K562 (cell line): ENCODE data around the gene FBXO10. TPM values are rescaled to one million over a fixed set of nuclear protein-coding genes. Genes with fewer than 3 reads are reported as not detected.

ENCODE experiments used
- HCFC1 ChIP-seq: IDR thresholded peaks from 2 replicates; pipeline ENCODE4 v1.6.1; 2012; ENCODE audit warnings: low read depth, low read length, improper control_type of control experiment
- NELFE ChIP-seq: IDR thresholded peaks from 2 replicates; pipeline ENCODE4 v1.6.1; 2011; ENCODE audit warnings: mild to moderate bottlenecking; ENCODE audit not compliant: insufficient read depth, insufficient read length
- NR2C2 ChIP-seq, 2 experiments: fragments of 200-800 bp in 1 of 2; sonication (Bioruptor generic) in 1 of 2; sonication (generic) in 1 of 2; formaldehyde crosslinking in 1 of 2; IDR thresholded peaks; 2 replicates each; pipeline versions ENCODE4 v1.6.1 to v1.8.0; 2016 to 2022; ENCODE audit warnings: mild to moderate bottlenecking in 1 of 2, missing compliant biosample characterization in 1 of 2, missing genetic modification characterization in 1 of 2, missing genetic modification reagents in 1 of 2
- PHTF2 ChIP-seq: fragments of 250-450 bp; sonication (Bioruptor Pico); IDR thresholded peaks from 2 replicates; pipeline ENCODE4 v1.5.0; 2021; ENCODE audit warnings: mild to moderate bottlenecking
- POLR3G ChIP-seq: IDR thresholded peaks from 2 replicates; pipeline ENCODE4 v1.6.1; 2011; ENCODE audit not compliant: insufficient read length, insufficient replicate concordance; ENCODE audit errors: extremely low read depth
- RAD21 ChIP-seq, 2 experiments: fragments of 250-450 bp in 1 of 2; fragments of 450-650 bp in 1 of 2; sonication (Bioruptor Pico) in 1 of 2; formaldehyde crosslinking in 1 of 2; IDR thresholded peaks in 1 of 2; conservative IDR thresholded peaks in 1 of 2; 2 replicates each; pipeline versions ENCODE4 v1.4.0 to v1.8.0; 2020 to 2022; ENCODE audit warnings: mild to moderate bottlenecking in 2 of 2, moderate library complexity in 1 of 2
- SMARCE1 ChIP-seq: fragments of 450-650 bp; IDR thresholded peaks from 2 replicates; pipeline ENCODE4 v1.7.1; 2016; ENCODE audit warnings: mild to moderate bottlenecking
- ZC3H8 ChIP-seq: fragments of 450-650 bp; IDR thresholded peaks from 2 replicates; pipeline ENCODE4 v1.6.1; 2017
- ZNF384 ChIP-seq: IDR thresholded peaks from 2 replicates; pipeline ENCODE4 v1.6.1; 2012; ENCODE audit warnings: low read depth, low read length, improper control_type of control experiment
- ZNF780A ChIP-seq: fragments of 250-450 bp; sonication (Bioruptor Pico); IDR thresholded peaks from 2 replicates; pipeline ENCODE4 v1.5.0; 2021; ENCODE audit warnings: mild to moderate bottlenecking
- polyA plus RNA-seq, 8 experiments: library from polyadenylated mRNA; depleted of rRNA in 4 of 8; stranded (reverse) in 5 of 8; unstranded in 3 of 8; fragments of >200 nt; fragmentation: Nextera tagmentation in 2 of 8; fragmentation: Illumina TruSeq in 1 of 8; extraction: Ambion mirVana in 2 of 8; extraction: Trizol in 1 of 8; gene quantifications; 2 replicates each; pipeline versions ENCODE4 v1.2.1 to v1.2.3, GENCODE V29; 2011 to 2014; ENCODE audit warnings: inconsistent platforms in 1 of 8, missing spikeins in 1 of 8
- total RNA-seq, 7 experiments: library from RNA; depleted of rRNA in 6 of 7; stranded (reverse); fragments of >200 nt in 6 of 7; fragmentation: Illumina TruSeq in 2 of 7; extraction: Trizol in 2 of 7; gene quantifications; 2 replicates each; pipeline versions ENCODE4 v1.2.1 to v1.2.3, GENCODE V29; 2011 to 2021; ENCODE audit warnings: low replicate concordance in 1 of 7
- TF ChIP-seq, protein P1 (sequence below), 3 experiments: IDR thresholded peaks in 2 of 3; conservative IDR thresholded peaks in 1 of 3; 2 replicates each; pipeline ENCODE4 v1.5.1; 2011 to 2012; ENCODE audit warnings: low read length in 3 of 3, mild to moderate bottlenecking in 3 of 3, control low read depth in 2 of 3, improper control_type of control experiment in 1 of 3, inconsistent platforms in 1 of 3, low read depth in 1 of 3, mixed read lengths in 1 of 3, moderate library complexity in 1 of 3; ENCODE audit not compliant: insufficient read depth in 2 of 3
- TF ChIP-seq, protein P2 (sequence below): fragments of 450-650 bp; IDR thresholded peaks from 2 replicates; pipeline ENCODE4 v1.7.1; 2018; ENCODE audit warnings: mild to moderate bottlenecking, low read depth; ENCODE audit not compliant: partially characterized antibody
- TF ChIP-seq, protein P3 (sequence below): sonication (generic); formaldehyde crosslinking; IDR thresholded peaks from 2 replicates; pipeline ENCODE4 v1.8.1; 2023; ENCODE audit warnings: mild to moderate bottlenecking, missing genetic modification reagents
- TF ChIP-seq, protein P4 (sequence below): fragments of 450-650 bp; formaldehyde crosslinking; IDR thresholded peaks from 2 replicates; pipeline ENCODE4 v1.4.0; 2020; ENCODE audit warnings: mild to moderate bottlenecking
- TF ChIP-seq, protein P5 (sequence below): fragments of 250-450 bp; sonication (Bioruptor Pico); IDR thresholded peaks from 2 replicates; pipeline ENCODE4 v1.4.0; 2020; ENCODE audit warnings: mild to moderate bottlenecking, moderate library complexity

Gene FBXO10
- total and polyA plus RNA-seq, 9 of the 15 experiments (the other 6 are each of a cell fraction or from before 2014, with no cell fraction given), result 0.84 to 9.9 (median 6.0) TPM

DNA sequence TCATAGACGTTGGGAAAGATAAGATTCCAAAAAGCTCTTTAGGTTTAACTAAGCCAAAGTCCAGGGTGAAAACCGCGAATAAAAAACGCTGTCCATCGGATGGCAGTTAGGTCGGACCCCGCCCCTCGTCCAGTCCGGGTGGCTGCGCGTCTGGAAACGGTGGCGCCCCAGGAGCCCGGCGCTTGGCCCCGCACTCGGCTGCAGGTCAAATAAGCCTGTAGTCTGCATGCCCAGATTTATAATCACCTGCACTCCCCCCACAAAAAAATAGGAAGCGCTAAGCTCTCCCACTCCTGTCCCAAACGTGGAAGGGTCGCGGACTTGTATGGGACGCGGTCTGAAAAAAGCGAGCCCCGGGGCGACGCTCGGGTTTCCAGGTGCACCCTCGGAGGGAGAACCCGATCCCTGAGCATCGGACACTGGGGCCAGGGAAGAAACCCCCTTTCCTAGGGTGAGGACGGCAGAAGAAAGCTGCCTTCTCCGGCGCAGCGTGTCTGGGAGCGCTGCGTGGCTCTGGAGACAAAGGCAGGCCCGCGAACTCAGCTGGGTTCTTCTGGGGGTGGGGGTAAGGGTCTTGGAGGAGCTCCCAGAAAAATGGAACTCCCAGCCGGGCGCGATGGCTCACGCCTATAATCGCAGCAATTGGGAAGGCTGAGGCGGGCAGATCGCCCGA is 110.0 kb downstream of the FBXO10 start (continued):
- no peak for TF ChIP-seq PHTF2 (CRISPR knock-in tag)
- TF ChIP-seq NELFE, result no peak
- TF ChIP-seq NR2C2 (CRISPR knock-in tag; IDR thresholded peaks at IDR 0.05), result peak; percentile 39; the same call in 1 of the 2 replicates
- TF ChIP-seq NR2C2 (tag; IDR thresholded peaks at IDR 0.05), result peak; percentile 56
- TF ChIP-seq ZNF384, result no peak
- TF ChIP-seq, protein P1, sequence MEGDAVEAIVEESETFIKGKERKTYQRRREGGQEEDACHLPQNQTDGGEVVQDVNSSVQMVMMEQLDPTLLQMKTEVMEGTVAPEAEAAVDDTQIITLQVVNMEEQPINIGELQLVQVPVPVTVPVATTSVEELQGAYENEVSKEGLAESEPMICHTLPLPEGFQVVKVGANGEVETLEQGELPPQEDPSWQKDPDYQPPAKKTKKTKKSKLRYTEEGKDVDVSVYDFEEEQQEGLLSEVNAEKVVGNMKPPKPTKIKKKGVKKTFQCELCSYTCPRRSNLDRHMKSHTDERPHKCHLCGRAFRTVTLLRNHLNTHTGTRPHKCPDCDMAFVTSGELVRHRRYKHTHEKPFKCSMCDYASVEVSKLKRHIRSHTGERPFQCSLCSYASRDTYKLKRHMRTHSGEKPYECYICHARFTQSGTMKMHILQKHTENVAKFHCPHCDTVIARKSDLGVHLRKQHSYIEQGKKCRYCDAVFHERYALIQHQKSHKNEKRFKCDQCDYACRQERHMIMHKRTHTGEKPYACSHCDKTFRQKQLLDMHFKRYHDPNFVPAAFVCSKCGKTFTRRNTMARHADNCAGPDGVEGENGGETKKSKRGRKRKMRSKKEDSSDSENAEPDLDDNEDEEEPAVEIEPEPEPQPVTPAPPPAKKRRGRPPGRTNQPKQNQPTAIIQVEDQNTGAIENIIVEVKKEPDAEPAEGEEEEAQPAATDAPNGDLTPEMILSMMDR (IDR thresholded peaks at IDR 0.05 in 2 of 3, conservative IDR thresholded peaks at IDR 0.05 in 1 of 3; ENCODE audit: insufficient read depth in 2 of 3, low read depth in 1 of 3, low read length in 3 of 3), result no peak
- no peak for TF ChIP-seq HCFC1
- no peak for TF ChIP-seq SMARCE1
- TF ChIP-seq, protein P2, sequence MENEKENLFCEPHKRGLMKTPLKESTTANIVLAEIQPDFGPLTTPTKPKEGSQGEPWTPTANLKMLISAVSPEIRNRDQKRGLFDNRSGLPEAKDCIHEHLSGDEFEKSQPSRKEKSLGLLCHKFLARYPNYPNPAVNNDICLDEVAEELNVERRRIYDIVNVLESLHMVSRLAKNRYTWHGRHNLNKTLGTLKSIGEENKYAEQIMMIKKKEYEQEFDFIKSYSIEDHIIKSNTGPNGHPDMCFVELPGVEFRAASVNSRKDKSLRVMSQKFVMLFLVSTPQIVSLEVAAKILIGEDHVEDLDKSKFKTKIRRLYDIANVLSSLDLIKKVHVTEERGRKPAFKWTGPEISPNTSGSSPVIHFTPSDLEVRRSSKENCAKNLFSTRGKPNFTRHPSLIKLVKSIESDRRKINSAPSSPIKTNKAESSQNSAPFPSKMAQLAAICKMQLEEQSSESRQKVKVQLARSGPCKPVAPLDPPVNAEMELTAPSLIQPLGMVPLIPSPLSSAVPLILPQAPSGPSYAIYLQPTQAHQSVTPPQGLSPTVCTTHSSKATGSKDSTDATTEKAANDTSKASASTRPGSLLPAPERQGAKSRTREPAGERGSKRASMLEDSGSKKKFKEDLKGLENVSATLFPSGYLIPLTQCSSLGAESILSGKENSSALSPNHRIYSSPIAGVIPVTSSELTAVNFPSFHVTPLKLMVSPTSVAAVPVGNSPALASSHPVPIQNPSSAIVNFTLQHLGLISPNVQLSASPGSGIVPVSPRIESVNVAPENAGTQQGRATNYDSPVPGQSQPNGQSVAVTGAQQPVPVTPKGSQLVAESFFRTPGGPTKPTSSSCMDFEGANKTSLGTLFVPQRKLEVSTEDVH, result no peak
- TF ChIP-seq, protein P3, sequence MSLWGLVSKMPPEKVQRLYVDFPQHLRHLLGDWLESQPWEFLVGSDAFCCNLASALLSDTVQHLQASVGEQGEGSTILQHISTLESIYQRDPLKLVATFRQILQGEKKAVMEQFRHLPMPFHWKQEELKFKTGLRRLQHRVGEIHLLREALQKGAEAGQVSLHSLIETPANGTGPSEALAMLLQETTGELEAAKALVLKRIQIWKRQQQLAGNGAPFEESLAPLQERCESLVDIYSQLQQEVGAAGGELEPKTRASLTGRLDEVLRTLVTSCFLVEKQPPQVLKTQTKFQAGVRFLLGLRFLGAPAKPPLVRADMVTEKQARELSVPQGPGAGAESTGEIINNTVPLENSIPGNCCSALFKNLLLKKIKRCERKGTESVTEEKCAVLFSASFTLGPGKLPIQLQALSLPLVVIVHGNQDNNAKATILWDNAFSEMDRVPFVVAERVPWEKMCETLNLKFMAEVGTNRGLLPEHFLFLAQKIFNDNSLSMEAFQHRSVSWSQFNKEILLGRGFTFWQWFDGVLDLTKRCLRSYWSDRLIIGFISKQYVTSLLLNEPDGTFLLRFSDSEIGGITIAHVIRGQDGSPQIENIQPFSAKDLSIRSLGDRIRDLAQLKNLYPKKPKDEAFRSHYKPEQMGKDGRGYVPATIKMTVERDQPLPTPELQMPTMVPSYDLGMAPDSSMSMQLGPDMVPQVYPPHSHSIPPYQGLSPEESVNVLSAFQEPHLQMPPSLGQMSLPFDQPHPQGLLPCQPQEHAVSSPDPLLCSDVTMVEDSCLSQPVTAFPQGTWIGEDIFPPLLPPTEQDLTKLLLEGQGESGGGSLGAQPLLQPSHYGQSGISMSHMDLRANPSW (CRISPR knock-in tag), result no peak
- no peak for TF ChIP-seq POLR3G
- no peak for TF ChIP-seq ZNF780A (CRISPR knock-in tag)
- TF ChIP-seq, protein P4, sequence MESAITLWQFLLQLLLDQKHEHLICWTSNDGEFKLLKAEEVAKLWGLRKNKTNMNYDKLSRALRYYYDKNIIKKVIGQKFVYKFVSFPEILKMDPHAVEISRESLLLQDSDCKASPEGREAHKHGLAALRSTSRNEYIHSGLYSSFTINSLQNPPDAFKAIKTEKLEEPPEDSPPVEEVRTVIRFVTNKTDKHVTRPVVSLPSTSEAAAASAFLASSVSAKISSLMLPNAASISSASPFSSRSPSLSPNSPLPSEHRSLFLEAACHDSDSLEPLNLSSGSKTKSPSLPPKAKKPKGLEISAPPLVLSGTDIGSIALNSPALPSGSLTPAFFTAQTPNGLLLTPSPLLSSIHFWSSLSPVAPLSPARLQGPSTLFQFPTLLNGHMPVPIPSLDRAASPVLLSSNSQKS (CRISPR knock-in tag), result no peak
- no peak for TF ChIP-seq RAD21 (CRISPR knock-in tag; conservative IDR thresholded peaks at IDR 0.05 in 1 of 2, IDR thresholded peaks at IDR 0.05 in 1 of 2)
- TF ChIP-seq, protein P5, sequence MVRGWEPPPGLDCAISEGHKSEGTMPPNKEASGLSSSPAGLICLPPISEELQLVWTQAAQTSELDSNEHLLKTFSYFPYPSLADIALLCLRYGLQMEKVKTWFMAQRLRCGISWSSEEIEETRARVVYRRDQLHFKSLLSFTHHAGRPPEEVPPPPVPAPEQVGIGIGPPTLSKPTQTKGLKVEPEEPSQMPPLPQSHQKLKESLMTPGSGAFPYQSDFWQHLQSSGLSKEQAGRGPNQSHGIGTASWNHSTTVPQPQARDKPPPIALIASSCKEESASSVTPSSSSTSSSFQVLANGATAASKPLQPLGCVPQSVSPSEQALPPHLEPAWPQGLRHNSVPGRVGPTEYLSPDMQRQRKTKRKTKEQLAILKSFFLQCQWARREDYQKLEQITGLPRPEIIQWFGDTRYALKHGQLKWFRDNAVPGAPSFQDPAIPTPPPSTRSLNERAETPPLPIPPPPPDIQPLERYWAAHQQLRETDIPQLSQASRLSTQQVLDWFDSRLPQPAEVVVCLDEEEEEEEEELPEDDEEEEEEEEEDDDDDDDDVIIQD, result no peak
- TF ChIP-seq ZC3H8, result no peak
